HG03280 (cell line): ENCODE data around the gene NHP2.
"Not testable (repeated sequence)": the region's sequence is repeated elsewhere in the genome, so short reads cannot be mapped to it uniquely, and the experiment has no call there.

ENCODE experiments used
- ATAC-seq: cut with Tn5 transposase; IDR thresholded peaks from one replicate; pipeline ENCODE4 v1.9.1; 2021; ENCODE audit warnings: mild to moderate bottlenecking, moderate library complexity; ENCODE audit not compliant: unreplicated experiment

Gene NHP2

DNA sequence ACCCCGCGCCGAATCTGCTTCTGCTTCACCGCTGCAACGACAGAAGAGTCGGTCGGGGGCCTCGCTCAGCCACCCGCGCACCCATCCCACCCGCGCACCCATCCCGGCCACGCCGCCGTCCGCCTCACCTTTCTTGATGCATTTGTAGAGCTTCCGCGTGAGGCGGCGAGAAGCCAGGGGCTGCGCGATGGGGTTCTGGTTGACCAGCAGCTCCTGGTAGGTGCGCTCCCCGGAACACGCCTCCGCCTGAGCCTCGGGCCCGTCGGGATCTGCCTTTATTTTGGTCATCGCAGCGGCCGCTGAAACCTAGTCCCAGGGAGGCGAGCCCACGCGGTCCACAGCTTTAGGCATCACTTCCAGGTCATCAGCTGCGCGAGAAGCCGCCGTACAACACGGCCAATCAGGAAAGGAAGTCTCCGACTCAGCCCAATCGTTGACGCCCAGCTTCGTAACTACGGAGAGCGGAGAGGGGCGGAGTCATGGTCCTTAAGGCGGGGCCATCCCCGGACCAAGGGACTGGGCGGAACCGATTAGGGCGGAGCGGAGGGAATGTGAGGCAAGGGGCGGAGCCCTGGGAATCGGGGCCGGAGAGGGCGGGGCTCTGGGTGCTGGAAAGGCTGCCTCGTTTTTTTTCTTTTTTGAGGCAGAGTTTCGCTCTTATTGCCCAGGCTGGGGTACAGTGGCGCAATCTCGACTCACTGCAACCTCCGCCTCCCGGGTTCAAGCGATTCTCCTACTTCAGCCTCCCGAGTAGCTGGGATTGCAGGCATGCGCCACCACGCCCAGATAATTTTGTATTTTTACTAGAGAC, at the start of gene NHP2:
TSS of gene NHP2 (minus strand) at position 356 of the 811 bp plus-strand sequence. CDS start at position 288, 68 bp downstream.
- peak; percentile 99 for ATAC-seq

DNA sequence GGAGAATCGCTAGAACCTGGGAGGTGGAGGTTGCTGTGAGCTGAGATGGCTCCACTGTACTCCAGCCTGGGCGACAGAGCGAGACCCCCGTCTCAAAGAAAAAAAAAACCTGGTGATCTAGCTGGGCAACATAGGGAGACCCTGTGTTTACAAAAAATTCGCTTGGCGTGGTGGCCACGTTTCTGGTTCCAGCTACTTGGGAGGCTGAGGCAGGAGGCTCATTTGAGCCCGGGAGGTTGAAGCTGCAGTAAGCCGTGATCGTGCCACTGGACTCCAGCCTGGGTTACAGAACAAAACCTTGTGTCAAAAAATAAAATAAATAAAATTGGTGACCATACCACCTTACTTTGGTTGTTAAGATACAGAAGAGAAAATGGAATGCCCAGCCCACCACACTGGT, 48.9 kb upstream of the NHP2 start:
- no peak for ATAC-seq

DNA sequence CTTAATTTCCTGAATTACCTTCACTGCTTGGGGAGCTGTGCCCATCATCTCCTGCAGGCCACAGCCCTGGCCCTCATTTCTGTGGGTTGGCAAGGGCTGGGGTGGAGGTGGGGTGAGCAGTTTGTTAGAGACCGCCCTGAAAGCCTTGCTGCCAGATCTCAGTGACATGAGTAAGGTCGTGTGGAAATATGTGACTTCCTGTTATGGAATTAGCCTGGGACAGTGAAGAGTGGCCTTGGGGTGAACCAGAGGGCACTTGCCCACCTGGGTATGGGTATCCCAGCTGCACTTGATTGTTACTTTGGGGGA, 48.2 kb upstream of the NHP2 start:
- ATAC-seq: no peak

DNA sequence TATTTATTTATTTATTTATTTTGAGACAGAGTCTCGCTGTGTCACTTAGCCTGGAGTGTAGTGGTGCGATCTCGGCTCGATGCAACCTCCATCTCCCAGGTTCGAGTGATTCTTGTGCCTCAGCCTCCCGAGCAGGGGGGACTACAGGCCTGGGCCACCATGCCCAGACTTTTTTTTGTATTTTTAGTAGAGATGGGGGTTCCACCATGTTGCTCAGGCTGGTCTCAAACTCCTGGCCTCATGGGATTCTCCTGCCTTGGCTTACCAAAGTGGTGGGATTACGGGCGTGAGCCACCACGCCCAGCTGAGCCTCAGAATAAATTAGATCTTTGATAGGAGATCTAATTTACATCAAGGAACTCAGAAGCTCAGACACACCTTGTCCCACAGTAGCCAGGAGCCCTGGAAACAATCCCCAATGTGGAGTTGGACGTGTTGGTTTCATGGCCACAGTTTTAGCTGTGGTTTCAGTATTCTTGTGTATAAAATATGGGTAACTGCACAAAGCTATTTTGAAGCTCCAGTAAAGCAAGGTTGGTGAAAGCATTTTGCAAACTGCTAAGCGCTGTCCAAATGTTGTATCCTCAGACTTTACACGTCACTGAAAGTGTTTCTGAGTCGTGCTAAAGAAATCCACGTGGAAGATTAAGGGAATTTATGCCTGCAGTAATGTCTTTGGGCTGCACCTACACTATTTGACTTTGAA, 47.7 kb upstream of the NHP2 start:
- ATAC-seq: no peak

DNA sequence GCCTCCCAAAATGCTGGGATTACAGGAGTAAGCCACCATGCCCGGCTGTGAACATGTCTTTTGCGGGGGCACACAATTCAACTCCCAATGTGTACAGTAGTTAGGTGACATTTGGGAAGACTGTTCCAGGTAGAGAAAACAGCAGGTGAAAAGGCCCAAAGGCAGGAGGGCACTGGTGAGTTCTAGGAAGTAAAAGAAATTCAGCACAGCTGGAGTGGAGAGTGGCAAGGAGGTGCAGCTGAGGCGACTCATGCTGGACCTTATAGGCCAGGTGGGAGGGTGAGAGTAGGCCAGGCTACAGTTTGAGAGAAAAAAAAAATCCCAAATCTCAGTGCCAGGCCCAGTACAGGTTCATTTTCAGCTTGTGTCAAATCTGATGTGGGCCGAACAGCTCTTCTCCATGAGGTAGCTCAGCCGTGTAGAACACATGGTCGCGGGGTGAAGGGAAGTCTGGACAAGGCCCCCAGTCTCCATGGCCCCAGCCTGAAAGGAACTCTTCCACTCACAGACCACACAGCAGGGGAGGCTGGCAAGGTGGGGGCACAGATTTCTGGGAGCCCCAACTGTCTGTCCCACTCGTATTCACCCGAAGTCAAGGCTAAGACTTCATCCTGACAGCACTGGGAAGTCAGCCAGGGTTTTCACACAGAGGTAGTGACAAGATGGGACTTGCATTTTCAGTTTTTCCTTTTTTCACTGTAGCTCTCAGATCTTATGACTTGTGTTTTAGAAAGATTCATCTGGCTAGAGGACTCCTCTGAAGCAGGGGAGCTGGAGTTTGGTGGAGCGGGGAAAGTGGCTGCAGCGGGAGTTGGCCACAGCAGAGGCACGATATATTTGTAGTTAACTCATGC, 46.1 kb upstream of the NHP2 start:
- ATAC-seq: no peak

DNA sequence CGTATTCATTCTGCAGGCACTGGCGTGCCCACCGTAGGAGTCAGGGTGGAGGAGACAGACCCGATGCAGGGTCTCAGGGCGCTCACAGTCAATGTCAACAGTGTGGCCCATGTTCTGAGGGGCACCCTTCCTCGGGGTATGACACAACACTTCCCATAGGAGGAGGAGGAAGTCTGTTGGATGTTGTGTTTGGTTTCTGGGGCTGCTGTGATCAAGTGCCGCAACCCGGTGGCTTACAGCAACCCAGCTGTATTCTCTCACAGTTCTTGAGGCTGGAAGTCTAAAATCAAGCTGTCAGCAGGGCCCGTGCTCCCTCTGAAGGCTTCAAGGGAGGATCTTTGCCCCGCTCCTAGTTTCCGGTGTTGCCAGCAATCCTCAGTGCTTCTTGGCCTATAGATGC, 45.0 kb upstream of the NHP2 start:
- no peak for ATAC-seq

DNA sequence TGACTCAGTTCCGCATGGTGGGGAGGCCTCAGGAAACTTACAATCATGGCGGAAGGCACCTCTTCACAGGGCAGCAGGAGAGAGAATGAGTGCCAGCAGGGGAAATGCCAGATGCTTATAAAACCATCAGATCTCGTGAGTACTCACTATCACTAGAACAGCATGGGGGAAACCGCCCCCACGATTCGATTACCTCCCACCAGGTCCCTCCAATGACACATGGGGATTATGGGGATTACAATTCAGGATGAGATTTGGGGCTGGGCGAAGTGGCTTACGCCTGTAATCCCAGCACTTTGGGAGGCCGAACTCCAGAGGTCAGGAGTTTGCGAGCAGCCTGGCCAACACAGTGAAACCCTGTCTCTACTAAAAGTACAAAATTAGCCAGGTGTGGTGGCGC, 44.5 kb upstream of the NHP2 start:
- ATAC-seq: not testable (repeated sequence)

DNA sequence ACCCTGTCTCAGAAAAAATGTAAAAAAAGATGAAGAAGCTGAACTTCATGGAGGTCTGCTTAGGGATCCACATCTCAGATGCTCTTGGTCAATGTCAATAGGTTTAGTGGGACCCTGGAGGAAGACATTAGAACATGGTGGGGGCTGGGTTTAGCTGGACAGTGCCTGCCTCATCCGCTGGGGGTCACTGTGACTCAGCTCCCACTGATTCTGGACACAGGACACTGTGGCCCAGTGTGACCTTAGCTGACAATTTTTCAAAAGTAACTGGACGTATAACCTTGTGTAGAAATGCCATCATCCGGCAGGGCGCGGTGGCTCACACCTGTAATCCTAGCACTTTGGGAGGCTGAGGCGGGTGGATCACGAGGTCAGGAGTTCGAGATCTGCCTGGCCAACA, 43.3 kb upstream of the NHP2 start:
- no peak for ATAC-seq

DNA sequence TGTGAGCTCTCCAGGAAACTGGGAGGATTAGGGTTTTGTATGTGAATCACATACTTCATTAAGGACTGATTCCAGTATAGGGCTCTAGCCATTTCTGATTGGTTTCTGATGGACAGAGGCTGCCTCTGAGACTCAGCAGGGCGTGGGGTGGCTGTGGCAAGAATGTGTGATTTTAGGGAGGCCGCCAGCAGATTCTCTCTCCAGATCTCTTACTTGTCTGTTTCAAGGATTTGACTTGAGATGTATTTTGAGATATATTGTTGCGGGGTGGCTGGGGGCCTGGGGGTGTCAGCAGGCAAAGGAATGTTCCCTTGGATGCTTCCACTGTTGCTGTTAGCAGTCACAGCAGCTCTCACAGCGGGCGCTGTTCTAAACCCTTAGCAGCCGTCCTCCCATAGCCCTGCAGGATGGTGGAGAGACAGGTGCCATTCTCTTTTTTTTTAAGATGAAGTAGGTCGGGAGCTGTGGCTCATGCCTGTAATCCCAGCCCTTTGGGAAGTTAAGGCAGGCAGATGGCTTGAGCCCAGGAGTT, 42.7 kb upstream of the NHP2 start:
- ATAC-seq: no peak

DNA sequence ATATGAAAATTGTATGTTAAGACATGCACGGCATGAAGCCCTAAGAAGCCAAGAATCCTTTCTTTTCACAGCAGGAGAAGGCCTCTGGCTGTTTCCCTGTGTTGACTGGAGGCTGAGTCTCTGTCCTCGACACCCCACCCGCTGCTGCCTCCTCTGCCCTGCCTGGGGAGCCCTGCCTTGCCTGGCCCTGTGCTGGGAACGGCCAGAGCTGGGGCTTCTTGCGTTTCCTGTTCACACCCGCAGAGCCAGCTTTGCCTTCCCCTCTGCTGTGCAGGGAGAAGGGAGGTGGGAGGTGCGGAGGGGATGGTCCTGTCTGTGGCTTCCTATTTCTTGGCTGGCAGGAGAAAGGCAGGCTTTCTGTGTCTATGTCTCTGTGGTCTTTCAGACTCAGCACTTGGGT, 40.3 kb upstream of the NHP2 start:
- no peak for ATAC-seq

DNA sequence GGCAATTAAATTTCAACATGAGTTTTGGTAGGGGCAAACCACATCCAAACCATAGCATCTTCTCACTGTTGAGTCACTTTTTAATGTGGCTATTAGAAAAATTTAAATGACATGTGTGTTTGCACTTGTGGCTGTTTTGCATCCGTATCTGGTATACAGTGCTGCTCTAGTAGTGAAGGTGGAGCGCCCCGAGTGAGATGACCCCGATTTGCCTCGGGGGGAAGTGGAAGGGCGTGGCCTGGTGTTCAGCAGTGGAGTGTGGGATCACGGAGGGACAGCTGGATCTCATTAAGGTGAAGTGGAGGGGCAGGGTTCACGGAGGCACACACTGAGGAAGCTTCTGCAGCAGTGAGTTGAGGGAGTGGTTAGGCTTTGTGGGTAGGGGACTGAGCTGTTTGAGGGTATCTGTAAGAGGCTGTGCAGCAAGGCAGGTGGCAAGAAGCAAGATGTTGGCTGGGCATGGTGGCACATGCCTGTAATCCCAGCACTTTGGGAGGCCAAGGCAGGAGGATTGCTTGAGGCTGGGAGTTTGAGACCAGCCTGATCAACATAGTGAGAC, 39.6 kb upstream of the NHP2 start:
- ATAC-seq: no peak

DNA sequence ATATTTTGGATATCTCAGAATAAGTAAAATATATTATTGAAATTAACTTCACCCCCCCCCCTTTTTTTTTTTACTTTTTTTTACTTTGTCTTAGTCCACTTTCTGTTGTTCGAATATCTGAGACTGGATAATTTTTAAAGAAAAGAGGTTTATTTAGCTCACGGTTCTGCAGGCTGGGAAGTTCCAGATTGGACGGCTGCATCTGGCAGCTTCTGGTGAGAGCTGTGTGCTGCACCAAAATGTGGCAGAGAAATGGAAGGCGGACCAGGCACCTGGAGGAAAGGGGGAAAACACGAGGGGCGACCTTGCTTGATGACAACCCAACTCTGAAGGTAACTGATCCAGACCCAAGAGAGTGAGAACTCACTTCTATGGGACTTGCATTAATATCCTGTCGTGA, 39.1 kb upstream of the NHP2 start:
- no peak for ATAC-seq

DNA sequence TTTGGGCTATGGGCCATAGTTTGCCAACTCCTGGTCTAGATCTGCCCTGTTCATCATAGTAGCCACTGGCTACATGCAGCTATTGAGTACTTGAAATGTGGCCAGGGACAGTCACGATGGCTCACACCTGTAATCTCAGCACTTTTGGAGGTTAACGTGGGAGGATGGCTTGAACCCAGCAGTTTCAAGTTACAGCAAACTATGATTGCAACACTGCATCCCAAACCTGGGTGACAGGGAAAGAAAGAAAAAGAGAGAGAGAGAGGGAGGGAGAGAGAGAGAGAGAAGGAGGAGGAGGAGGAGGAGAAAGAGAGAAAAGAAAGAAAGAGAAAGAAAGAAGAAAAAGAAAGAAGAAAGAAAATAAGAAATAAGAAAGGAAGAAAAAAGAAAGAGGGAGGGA, 38.6 kb upstream of the NHP2 start:
- ATAC-seq: no peak

DNA sequence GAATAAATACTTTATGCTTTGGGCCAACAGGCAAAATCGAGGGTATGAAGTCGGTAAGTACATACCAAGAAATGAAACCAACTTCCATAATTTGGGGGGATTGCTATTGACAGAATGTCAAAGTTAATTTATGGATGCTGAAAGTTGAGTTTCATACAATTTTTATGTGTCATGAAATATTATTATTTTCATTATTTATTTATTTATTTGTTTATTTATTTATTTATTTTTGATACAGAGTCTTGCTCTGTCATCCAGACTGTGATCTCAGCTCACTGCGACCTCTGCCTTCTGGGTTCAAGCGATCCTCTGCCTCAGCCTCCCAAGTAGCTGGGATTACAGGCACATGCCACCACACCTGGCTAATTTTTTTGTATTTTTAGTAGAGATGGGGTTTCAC, 38.0 kb upstream of the NHP2 start:
- ATAC-seq: no peak

DNA sequence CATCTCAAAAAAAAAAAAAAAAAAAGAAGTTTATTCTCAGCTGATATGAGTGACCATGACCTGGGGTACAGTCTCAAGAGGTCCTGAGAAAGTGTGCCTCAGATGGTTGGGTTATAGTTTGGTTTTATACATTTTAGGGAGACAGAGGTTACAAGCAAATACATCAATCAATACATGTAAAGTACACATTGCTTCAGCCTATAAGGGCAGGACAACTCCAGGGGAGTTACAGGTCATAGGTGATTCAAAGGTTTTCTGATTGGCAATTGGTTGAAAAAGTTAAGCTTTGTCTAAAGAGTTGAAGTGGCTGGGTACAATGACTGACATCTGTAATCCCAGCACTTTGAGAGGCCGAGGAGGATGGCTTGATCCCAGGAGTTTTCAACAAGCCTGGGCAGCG, 35.7 kb upstream of the NHP2 start:
- ATAC-seq: no peak

DNA sequence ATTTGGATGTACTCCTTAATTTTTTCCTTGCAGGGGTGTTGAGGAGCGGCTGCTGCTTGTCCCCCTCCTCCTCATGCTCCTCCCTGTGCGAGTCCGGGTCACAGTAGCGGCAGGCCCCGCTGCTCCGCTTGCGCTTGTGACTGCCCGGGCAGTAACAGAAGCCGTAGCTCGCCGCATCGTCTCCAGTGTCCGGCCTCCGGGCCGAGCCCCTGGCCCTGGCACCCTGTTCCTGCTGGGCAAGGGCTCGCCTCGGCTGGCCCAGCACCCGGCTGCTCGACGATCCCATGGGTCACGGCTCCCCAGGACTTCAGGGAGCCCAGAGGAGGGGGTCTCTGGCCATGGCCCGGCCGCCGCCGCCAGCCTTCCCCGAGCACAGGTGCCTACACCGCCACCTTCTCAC, 33.3 kb upstream of the NHP2 start, which contains the start of gene GMCL2:
TSS of gene GMCL2 (minus strand) at position 358 of the 400 bp plus-strand sequence. CDS start at position 286, 72 bp downstream.
- ATAC-seq: no peak

DNA sequence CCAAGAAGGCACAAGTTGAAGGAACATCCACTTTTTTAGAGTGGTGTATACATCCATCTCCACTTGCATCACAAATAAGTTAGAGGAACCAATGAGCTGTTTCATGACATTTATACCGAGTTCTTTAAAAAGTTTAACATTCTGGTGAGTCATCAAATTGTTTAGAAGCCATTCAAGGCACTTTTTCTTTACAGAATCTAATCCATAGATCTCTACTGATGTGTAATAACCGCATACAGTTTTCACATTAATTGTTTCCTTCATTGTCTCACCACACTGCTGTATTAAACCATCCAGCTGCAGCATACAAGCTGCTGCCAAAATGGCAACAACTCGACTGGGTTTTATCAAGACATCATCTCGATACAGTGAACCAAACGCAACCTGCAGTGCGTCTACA, 32.7 kb upstream of the NHP2 start:
- ATAC-seq: no peak

DNA sequence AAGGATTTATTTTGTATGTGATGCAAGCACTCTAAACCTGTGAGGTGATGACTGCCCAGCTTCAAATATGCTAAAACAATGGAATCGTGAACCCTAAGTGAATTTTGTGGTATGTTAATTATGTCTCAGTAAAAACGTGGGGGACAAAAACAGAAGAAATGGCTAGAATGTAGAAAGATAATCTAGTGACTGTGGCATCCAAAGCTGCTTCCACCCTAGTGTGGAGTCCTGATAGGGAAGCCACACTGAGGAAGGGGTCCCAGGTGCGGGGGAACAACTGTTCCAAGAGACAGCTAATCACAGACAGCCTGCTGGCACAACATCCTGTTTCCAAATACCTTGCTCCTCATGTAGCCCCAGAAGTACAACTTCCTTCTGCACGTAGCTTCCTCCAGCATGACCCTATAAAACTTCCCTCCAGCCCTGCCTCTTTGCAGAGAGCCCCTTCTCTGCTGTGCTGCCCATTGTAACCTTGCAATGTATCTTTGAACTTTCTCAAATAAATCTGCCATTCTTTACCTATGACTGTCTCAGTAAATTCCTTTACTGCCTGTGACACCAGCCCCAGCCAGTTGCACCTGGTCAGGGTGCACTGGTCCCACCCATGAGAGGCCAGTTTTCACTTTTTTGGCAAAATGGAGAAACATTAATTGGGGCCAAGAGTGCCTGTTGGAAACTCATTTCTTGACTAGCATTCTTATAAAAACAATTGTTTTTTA, 28.6 kb upstream of the NHP2 start:
- no peak for ATAC-seq

DNA sequence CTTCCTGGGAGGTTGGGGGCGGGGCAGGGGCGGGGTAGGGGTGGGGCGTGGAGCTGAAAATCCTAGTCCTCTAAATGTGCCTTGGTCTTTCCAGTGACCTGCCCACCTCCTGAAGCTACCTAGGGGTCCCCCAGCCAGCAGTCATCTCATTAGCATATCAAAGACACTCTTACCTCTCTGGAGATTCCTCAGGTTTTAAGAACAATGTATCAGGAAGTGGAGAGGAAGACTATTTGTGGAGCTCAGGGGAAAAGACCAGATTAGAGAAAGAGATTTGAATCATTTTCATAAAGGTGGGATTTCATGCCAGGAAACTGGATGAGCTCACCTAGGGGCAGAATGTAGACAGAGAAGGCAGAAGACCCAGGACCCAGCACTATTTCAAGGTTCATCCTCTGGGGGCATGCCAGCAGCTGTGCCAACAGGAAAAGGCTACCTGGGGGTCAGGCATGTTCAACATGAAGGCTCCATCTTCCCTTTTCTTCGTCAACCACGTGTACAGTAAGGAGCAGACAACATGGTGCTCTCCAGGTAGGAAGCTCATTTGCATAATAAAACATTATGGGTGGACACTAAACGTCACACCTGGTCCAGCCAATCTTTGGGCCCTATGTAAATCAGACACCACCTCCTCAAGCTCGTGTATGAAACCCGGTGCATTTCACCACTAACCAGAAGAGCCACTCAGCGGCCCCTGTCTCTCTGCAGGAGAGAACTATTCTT, 26.6 kb upstream of the NHP2 start:
- no peak for ATAC-seq

DNA sequence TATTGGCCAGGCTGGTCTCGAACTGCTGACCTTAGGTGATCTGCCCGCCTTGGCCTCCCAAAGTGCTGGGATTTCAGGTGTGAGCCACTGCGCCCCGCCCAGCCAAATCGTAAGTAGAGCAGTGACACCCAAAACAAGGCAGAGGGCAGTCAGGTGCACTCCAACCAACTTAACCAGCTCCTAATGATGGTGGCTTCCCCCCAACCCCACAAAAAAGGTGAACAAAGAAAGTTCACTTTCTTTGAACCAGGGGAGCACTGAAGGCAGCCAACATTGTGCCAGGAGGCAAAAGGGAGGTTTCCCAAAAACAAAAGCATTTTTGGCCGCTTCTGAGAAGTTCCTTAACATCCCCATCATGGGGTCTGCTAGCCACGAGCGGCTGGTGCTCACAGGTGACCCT, 23.9 kb upstream of the NHP2 start:
- ATAC-seq: no peak
